MCF 10A (cell line): ENCODE measurements around the gene CDK19. TPM values are rescaled to one million over a fixed set of nuclear protein-coding genes. Genes with fewer than 3 reads are reported as not detected.

Experiments
- BruUV-seq: library from RNA; stranded (reverse); fragments of 400-500 nt; replicated peaks from 2 replicates; lab custom pipeline; 2021; lab: Mats Ljungman, UMichigan
- CTCF ChIA-PET: fragments of 300-600 bp; sonication (Branson Sonifier 250); formaldehyde crosslinking; extraction: SDS; loops from one replicate; lab custom pipeline; 2021; ENCODE audit warnings: antibody characterized with exemption, inconsistent platforms; lab: Yijun Ruan, JAX
- POLR2A ChIA-PET: fragments of 300-600, 350-650 bp; sonication (Branson Sonifier 250); formaldehyde crosslinking; extraction: SDS; loops from one replicate; lab custom pipeline; 2020; ENCODE audit warnings: antibody characterized with exemption, inconsistent platforms; lab: Yijun Ruan, JAX
- DNase-seq: peaks from one replicate; pipeline ENCODE4 v3.0.0-alpha.2; 2018; ENCODE audit not compliant: unreplicated experiment
- H3K27ac Mint-ChIP-seq: one replicate; pipeline ENCODE4 v1.8.0; 2022; ENCODE audit warnings: mild to moderate bottlenecking, low read depth, mixed read lengths; ENCODE audit not compliant: unreplicated experiment
- H3K27me3 Mint-ChIP-seq: one replicate; pipeline ENCODE4 v1.8.0; 2022; ENCODE audit warnings: mixed read lengths; ENCODE audit not compliant: insufficient read depth, unreplicated experiment
- H3K36me3 Mint-ChIP-seq: one replicate; pipeline ENCODE4 v1.8.0; 2022; ENCODE audit warnings: mild to moderate bottlenecking, moderate library complexity, mixed read lengths; ENCODE audit not compliant: insufficient read depth, unreplicated experiment
- H3K4me1 Mint-ChIP-seq: one replicate; pipeline ENCODE4 v1.8.0; 2022; ENCODE audit warnings: mixed read lengths; ENCODE audit not compliant: insufficient read depth, unreplicated experiment
- H3K4me3 Mint-ChIP-seq: one replicate; pipeline ENCODE4 v1.8.0; 2022; ENCODE audit warnings: mild to moderate bottlenecking, moderate library complexity, mixed read lengths; ENCODE audit not compliant: unreplicated experiment
- H3K9me3 Mint-ChIP-seq: one replicate; pipeline ENCODE4 v1.8.0; 2022; ENCODE audit warnings: mixed read lengths; ENCODE audit not compliant: unreplicated experiment
- intact Hi-C: fragments of 100-400 bp; cut with micrococcal nuclease; formaldehyde crosslinking; loops from 2 replicates; pipeline ENCODE4 v1.14.1; 2022
- total RNA-seq: library from RNA; stranded (reverse); gene quantifications from 2 replicates; pipeline ENCODE4 v1.2.3, GENCODE V29; 2022
- TF ChIP-seq, protein P1 (sequence below): fragments of 200-600 bp; IDR thresholded peaks from one replicate; pipeline ENCODE4 v1.8.0; 2022; ENCODE audit warnings: antibody characterized with exemption, mild to moderate bottlenecking; ENCODE audit not compliant: unreplicated experiment

CDK19 gene
- total RNA-seq, 1 experiment from 2014 or later = 10.2 TPM

DNA sequence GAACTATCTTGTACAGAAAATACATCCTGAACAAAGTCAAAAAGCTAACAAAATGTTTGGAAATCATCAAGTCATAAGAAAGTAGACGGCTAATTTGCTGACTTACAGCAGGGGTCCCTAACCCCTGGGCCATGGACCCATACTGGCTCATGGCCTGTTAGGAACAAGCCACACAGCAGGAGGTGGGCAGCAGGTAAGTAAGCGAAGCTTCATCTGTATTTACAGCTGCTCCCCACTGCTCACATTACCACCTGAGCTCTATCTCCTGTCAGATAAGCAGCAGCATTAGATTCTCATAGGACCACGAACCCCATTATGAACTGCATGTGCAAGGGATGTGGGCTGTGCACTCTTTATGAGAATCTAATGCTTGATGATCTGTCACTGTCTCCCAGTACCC is 115.5 kb downstream of the CDK19 start:
- peak overlapping the region; percentile 71 for H3K27ac Mint-ChIP-seq
- ChIA-PET CTCF (interaction anchor here (0.6 to 2.5 kb wide), 11 partner anchors 9 to 550 kb away, joined by 3 to 10 read pairs (median 4); no protein-coding TSS in a partner anchor), POLR2A (interaction anchor here (0.5 to 3.0 kb wide), 9 partner anchors 12 to 513 kb away, joined by 3 to 24 read pairs (median 4); partner anchors contain the start of genes AMD1 and CDK19)
- no peaks in the 10 kb centered on the region for H3K27me3 Mint-ChIP-seq
- H3K9me3 Mint-ChIP-seq = no peaks in the 10 kb centered on the region
- DNase-seq = no peak
- TF ChIP-seq, protein P1, sequence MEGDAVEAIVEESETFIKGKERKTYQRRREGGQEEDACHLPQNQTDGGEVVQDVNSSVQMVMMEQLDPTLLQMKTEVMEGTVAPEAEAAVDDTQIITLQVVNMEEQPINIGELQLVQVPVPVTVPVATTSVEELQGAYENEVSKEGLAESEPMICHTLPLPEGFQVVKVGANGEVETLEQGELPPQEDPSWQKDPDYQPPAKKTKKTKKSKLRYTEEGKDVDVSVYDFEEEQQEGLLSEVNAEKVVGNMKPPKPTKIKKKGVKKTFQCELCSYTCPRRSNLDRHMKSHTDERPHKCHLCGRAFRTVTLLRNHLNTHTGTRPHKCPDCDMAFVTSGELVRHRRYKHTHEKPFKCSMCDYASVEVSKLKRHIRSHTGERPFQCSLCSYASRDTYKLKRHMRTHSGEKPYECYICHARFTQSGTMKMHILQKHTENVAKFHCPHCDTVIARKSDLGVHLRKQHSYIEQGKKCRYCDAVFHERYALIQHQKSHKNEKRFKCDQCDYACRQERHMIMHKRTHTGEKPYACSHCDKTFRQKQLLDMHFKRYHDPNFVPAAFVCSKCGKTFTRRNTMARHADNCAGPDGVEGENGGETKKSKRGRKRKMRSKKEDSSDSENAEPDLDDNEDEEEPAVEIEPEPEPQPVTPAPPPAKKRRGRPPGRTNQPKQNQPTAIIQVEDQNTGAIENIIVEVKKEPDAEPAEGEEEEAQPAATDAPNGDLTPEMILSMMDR = no peak
- intact Hi-C loops = loop anchor here (2.0 to 5.0 kb wide), 3 partner anchors 118 to 243 kb away; partner anchors contain the start of genes AMD1 and CDK19
- no peaks in the 10 kb centered on the region for H3K36me3 Mint-ChIP-seq
- H3K4me1 Mint-ChIP-seq = peaks cover 18% of the 10 kb centered on the region
- BruUV-seq = no TSS peak
- no peak overlapping the region for H3K4me3 Mint-ChIP-seq

DNA sequence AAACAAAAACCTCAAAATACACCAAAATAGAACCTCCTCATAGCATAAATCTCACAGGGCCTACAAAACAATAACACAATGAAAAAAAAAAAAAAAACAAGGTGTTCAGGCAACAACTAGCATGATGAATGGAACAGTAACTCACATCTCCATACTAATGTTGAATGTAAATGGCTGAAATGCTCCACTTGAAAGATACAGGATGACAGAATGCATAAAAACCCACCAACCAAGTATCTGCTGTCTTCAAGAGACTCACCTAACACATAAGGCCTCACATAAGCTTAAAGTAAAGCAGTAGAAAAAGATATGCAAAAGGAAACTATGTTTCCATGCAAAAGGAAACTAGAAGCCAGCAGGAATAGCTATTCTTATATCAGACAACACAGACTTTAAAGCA is 121.3 kb downstream of the CDK19 start:
- POLR2A ChIA-PET = no interaction called here
- Mint-ChIP-seq H3K9me3 (no peaks in the 10 kb centered on the region), H3K36me3 (no peaks in the 10 kb centered on the region), H3K27me3 (no peaks in the 10 kb centered on the region), H3K27ac (no peak overlapping the region), H3K4me3 (no peak overlapping the region), H3K4me1 (peaks cover 7% of the 10 kb centered on the region)
- no TSS peak for BruUV-seq
- CTCF ChIA-PET = interaction anchor here (0.6 to 1.7 kb wide), 5 partner anchors 12 to 1406 kb away, joined by 3 to 14 read pairs (median 3); no protein-coding TSS in a partner anchor
- intact Hi-C loops = no loop called here
- TF ChIP-seq, protein P1 = no peak
- no peak for DNase-seq

DNA sequence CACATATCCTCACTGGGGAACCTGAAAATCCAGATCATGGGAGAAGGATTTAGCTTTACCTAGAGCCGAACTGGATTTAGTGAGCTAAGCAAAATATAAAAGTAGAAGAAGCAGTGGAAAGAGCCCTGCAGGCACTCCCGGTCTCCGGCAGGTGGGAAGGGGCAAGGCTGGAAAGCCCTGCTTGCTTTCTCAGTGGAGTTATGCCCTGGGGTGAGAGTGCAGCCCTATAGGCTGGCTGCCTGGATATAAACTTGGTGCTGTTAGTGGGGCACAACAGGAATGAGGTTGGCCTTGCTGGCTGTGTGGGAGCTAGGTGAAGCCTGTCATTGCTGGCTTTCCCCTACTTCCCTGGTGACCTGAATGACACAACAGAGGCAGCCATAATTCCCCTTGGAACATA is 122.0 kb downstream of the CDK19 start:
- CTCF ChIA-PET = interaction anchor here (0.6 to 1.7 kb wide), 3 partner anchors 11 to 255 kb away, joined by 3 to 14 read pairs (median 3); no protein-coding TSS in a partner anchor
- H3K4me3 Mint-ChIP-seq = no peak overlapping the region
- H3K9me3 Mint-ChIP-seq = no peaks in the 10 kb centered on the region
- no TSS peak for BruUV-seq
- H3K27me3 Mint-ChIP-seq = no peaks in the 10 kb centered on the region
- intact Hi-C loops = no loop called here
- POLR2A ChIA-PET = interaction anchor here (0.6 to 1.0 kb wide), 2 partner anchors 25 to 172 kb away, joined by 3 to 4 read pairs; no protein-coding TSS in a partner anchor
- DNase-seq = no peak
- no peaks in the 10 kb centered on the region for H3K36me3 Mint-ChIP-seq
- H3K27ac Mint-ChIP-seq = no peak overlapping the region
- TF ChIP-seq, protein P1 = no peak
- H3K4me1 Mint-ChIP-seq = peaks cover 14% of the 10 kb centered on the region

DNA sequence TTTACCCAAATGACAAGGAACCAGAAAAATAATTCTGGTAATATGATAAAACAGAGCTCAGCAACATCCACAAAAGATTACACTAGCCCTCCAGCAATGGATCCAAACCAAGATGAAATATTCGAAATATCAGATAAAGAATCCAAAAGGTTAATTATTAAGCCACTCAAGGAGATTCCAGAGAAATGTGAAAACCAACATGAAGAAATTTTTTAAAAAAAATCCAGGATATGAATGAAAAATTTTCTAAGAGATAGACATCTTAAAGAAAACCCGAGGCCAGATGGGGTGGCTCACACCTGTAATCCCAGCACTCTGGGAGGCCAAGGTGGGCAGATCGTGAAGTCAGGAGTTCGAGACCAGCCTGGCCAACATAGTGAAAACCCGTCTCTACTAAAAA is 124.4 kb downstream of the CDK19 start:
- peaks cover 16% of the 10 kb centered on the region for H3K4me1 Mint-ChIP-seq
- no peaks in the 10 kb centered on the region for H3K27me3 Mint-ChIP-seq
- CTCF ChIA-PET = interaction anchor here (0.6 to 1.2 kb wide), 4 partner anchors 9 to 259 kb away, joined by 3 to 9 read pairs (median 5); no protein-coding TSS in a partner anchor
- no peak for DNase-seq
- no peaks in the 10 kb centered on the region for H3K36me3 Mint-ChIP-seq
- TF ChIP-seq, protein P1 = no peak
- BruUV-seq = no TSS peak
- POLR2A ChIA-PET = interaction anchor here (0.7 to 1.6 kb wide), 3 partner anchors 71 to 185 kb away, joined by 3 to 7 read pairs (median 4); partner anchors contain the start of gene CDK19
- no peak overlapping the region for H3K27ac Mint-ChIP-seq
- H3K4me3 Mint-ChIP-seq = no peak overlapping the region
- H3K9me3 Mint-ChIP-seq = no peaks in the 10 kb centered on the region
- intact Hi-C loops = no loop called here
